ENCODE data around the gene MAF.

DNA sequence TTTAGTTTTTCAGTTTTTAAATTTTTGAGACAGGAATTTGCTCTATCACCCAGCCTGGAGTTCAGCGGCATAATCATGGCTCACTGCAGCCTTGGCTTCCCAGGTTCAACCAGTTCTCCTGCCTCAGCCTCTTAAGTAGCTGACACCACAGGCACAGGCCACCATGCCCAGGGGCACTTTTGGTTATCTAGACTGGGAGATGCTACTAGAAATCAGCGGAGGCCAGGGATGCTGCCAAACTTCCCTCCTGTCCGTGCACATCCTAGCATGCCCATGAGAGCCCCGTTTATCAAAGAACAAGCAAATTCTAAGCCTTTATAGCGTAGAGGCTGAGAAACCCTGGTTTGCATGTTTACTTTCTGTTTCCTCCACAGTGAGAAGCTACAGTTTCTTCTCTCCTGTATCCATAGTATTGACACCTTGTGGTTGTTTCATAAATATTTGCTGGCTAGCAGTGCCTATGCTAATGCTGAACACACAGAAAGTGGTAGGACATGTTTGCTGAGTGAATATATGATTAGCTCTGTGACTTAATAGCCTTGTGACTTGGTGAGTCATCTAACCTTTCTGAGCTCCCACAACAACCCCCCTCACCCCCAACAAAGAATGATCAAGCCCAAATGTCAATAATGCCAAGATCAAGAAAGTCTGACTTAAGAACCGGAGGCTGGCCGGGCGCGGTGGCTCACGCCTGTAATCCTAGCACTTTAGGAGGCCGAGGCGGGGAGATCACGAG is 39.2 kb upstream of the MAF start:
- TF ChIP-seq CTCF (IDR thresholded peaks at IDR 0.05), result no peak
- no peak for TF ChIP-seq POLR2A (IDR thresholded peaks at IDR 0.05)

Data from body of pancreas (tissue), 4 donors.